ENCODE data around the gene EGR2. TPM values are rescaled to one million over a fixed set of nuclear protein-coding genes. Genes with fewer than 3 reads are reported as not detected.

The EGR2 gene
- total RNA-seq, 1 donor from 2014 or later, result 16.9 TPM

DNA sequence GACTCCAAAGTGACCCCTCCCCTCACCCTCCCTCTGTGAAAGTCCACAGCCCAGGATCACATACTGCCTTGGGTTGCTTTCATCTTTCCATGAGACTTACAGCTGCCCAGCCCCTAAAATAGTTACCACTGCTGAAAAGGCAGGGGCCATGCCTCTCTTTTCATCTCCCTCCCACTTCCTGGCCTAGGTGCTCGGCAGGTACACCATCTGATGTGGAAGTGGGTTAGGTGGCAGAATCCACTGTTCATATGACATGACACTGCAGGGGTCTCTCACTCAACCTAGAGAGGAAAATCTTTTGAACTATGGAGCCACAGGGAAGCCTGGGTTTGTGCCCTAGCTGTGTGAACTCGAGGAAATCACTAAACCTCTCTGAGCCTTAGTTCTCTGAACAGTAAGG, 50.4 kb downstream of the EGR2 start:
- DNase-seq (ENCODE audit: low spot score in 2 of 2, unreplicated experiment in 2 of 2), result no peak
- Mint-ChIP-seq H3K4me3 (no peak overlapping the region), H3K4me1 (no peaks in the 10 kb centered on the region), H3K36me3 (no peaks in the 10 kb centered on the region), H3K9me3 (no peaks in the 10 kb centered on the region), H3K27ac (no peak overlapping the region), H3K27me3 (ENCODE audit: low read depth) (no peaks in the 10 kb centered on the region)
- TF ChIP-seq CTCF (IDR thresholded peaks at IDR 0.05; ENCODE audit: unreplicated experiment), result no peak

DNA sequence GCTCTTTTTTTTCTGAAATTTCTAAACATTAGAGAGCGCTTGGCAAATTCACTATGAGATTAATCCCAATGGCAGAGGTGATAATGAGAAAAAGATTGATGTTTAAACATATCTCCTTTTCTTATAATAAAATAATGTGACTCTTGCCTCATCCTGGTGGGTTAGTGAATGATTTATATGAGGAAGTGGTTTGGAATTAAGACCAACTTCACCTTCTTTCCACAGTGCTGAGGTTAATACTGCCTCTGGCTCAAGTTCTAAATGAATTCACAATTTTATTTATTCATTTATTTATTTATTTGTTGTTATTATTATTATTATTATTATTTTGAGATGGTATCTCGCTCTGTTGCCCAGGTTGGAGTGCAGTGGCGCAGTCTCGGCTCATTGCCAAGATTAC, 52.2 kb downstream of the EGR2 start:
- DNase-seq (ENCODE audit: low spot score in 2 of 2, unreplicated experiment in 2 of 2), result no peak
- Mint-ChIP-seq H3K36me3 (no peaks in the 10 kb centered on the region), H3K27ac (no peak overlapping the region), H3K27me3 (ENCODE audit: low read depth) (no peaks in the 10 kb centered on the region), H3K4me1 (no peaks in the 10 kb centered on the region), H3K9me3 (no peaks in the 10 kb centered on the region), H3K4me3 (no peak overlapping the region)
- TF ChIP-seq CTCF (IDR thresholded peaks at IDR 0.05; ENCODE audit: unreplicated experiment), result no peak

GRCh38 chr10:62763155-62763554, 53.0 kb downstream of the EGR2 start:
- no peak overlapping the region for H3K27ac Mint-ChIP-seq
- no peaks in the 10 kb centered on the region for H3K36me3 Mint-ChIP-seq
- TF ChIP-seq CTCF (IDR thresholded peaks at IDR 0.05; ENCODE audit: unreplicated experiment), result no peak
- H3K9me3 Mint-ChIP-seq, result no peaks in the 10 kb centered on the region
- no peaks in the 10 kb centered on the region for H3K27me3 Mint-ChIP-seq (ENCODE audit: low read depth)
- no peak overlapping the region for H3K4me3 Mint-ChIP-seq
- H3K4me1 Mint-ChIP-seq, result no peaks in the 10 kb centered on the region
- no peak for DNase-seq (ENCODE audit: low spot score in 2 of 2, unreplicated experiment in 2 of 2)

Other genes with a start within 250 kb of the EGR2 start
- 20.1 to 21.0 TPM (median 20.3 TPM) in 3 replicates for gene ADO, start 11.6 kb downstream of the EGR2 start, total RNA-seq